Effector CD8-positive, alpha-beta T cell (primary cell): Measurements from ENCODE around the gene TMEM117.
"Not testable (repeated sequence)": the region's sequence is repeated elsewhere in the genome, so short reads cannot be mapped to it uniquely, and the experiment has no call there.

ENCODE experiments used
- DNase-seq: peaks from one replicate; lab custom pipeline; 2025; lab: John Stamatoyannopoulos, UW

The TMEM117 gene

DNA sequence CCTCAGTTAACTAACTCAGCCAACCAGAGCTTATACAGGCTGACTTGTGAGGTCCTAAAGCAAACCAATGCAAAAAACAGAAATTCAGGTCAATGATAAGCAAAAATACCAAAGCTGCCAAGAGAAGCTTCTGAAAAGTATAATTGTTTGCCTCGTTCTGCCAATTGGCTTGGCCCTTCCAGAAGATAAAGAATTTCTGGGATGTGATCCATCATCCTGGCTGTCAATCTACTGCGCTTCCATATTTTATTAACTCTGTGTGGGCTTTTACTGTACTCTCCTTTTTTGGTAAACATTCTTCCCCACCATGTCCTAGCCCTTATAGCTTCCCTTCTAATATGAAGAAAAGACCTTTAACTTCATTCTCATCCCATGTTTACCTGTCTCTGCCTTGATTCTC is 387.9 kb downstream of the TMEM117 start:
- DNase-seq: no peak

DNA sequence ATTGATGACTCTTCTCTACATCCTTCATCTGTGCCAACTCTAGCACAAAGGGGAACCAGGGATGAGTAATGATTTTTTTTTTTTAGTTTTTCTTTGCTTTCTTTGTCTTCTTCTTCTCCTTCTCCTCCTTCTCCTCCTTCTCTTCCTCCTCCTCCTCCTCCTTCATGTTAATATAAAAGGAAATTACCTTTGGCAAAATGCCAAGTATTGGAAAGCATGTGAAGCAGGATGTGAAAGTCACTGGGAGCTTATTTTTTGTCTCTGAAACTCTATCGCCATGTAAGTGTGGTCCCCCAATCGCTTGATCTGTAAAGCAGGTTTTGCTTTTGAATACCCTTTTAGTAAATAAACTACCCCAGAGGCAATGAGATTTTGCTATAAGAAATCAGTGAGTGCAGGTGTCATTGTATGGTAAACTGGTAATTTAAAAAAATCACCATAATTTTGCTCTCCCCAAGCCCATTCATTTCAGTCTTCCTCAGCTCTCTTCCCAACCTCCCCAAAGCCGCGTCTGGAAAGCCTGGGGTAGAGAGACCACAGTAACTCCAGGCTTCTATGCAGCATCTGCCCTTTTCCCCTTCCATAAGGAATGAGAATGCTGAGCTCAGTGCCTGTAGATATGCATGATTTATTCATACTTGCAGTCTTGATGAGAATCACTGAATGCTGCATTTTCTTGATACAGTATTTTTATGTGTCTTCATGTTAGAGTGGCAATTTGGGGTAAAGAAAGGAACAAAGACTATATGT is 388.7 kb downstream of the TMEM117 start:
- no peak for DNase-seq

DNA sequence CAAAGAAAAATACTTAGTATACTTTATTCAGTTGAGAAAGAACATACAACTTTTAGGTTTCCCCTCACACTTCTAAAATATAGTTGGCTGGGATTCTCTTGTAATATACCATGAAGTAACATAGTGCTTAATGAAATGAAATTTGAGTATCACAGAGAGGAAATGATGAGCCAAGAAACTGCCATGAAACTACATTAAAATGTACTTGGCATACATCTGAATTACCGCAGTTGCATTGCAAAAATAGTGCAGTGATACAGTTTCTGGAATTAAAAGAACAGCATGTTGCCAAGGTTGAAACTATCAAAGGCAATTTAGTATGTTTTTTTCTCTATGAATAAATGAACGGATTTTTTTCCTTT is 389.2 kb downstream of the TMEM117 start:
- DNase-seq: no peak

DNA sequence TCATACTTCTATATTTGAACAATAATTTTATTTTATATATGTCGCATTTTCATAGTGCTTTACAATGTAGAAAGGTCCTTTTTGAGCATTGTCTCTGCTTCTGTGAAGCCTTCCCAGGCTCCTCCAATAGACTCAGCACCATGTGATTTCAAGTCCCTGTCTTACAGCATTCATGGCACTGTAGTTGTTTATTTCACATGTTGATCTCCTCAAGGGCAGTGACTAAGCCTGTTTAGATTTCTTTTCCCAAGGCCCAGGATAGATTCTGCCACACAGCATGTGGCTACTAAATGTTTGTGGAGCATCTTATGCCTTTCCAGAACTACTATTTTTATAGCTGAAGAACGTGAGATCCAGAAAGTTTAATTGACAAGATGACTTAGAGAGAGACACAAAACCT is 391.7 kb downstream of the TMEM117 start:
- DNase-seq: no peak

DNA sequence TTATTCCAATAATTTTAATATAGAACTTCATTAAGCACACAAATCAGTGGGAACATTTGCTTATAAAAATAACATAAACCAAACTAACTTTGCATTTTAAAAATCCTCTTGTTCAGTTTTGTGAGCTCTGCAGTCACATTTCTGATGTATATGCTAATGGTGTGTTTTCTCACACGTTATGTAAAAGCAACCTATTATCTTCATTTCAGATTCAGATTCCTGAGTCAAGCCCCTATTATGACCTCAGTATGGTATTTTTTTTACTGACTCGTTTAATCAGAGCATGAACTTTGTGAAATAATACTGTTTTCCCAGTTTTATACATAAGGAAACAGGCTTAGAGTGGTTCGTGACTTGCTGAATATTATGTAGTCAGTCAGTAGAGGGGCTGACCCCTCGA is 394.0 kb downstream of the TMEM117 start:
- no peak for DNase-seq

DNA sequence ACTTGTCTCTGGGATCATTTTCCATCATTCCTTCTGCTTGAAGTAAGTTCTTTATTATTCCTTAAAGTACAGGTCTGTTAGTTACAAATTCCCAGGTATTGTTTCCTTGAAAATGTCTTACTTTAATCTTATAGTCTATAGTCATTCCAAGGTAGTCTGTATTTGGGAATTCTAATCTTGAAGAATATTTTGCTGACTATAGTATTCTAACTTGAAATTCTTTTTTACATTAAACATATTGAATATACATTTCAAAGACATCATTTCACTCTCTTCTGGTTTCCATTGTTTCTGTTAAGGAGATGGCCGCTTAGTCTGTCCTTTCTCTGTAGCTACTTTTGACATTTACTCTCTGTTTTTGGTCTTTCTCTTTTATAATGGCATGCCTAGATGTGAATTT is 399.8 kb downstream of the TMEM117 start:
- no peak for DNase-seq

DNA sequence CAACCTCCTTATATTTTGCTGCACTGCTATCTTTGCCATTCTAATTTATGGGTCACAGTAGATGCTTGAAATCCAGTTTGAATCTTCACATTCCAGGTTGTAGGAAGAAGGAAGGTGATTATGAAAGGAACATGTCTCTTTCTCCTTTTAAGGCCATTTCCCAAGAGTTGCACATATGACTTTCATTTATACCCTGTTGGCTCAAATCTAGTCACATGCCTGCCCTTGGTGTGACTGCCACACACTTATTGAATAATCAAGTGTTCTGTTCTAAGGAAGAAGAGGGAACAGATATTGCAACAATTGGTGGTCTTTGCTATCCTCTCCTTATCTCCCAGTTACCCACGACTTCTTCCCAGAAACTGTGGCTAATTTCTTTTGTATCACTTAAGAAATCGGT is 404.3 kb downstream of the TMEM117 start:
- DNase-seq: no peak

DNA sequence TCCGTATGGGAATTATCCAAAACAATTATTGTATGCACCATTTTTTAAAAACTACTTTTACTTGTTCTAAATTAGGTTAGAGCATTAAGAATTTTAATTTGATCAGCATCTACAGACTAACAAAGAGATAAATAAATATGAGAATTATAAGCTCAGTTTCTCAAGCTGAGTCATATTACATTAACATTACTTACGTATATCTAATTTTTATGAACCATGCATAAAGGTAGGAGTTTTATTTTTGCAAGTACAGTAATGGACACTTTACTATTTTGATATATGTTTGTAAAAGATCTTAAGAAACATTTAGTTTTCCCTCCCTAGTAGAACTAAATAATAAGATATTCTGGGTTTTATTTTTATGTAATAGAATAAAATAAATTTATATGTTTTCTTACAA is 410.1 kb downstream of the TMEM117 start:
- DNase-seq: no peak

DNA sequence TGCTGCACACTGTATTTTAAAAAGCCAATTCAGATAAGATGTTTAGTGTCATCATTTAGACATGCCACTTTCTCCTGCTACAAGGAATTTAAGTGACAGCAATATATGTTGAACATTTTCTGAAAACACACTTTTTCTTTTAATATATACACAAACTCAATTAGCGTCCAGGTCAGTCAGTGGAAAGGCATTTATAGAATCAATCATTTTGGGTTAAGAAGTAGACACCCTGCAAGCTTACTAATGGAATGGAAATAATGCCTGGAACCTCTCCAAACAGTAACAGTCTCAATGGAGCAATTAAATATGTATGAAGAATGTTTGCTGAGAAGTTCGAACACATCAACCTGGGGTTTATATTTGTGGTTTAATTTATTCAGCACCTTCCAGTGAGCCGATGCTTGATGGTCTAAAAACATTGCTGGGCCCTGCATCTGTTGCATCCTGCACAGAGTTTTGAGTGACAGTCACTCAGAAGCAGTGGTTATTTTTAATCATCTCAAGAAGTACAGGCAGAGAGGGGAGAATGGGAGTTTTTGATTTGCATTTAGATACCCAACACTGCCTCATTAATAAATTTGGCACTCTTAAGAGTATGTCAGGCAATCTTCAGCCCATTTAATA is 410.7 kb downstream of the TMEM117 start:
- no peak for DNase-seq

DNA sequence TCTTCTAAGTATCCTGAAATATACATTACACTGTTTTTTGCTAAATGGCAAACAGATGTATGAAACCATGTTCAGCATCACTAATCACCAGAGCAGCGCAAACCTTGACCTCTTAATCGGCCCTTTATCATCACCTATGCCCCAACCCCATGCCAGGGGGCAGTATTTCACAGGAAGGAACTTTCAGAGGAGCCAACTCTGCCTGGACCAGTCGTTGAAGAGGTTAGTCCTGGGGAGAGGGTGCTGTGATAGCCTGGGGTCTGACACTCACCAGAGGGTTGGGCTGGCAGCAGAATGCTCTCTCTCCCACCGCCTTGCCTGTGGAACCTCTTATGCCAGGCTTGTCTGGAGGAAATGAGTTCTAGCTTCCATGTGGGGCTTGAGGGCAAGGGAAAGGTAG is 411.7 kb downstream of the TMEM117 start:
- no peak for DNase-seq

DNA sequence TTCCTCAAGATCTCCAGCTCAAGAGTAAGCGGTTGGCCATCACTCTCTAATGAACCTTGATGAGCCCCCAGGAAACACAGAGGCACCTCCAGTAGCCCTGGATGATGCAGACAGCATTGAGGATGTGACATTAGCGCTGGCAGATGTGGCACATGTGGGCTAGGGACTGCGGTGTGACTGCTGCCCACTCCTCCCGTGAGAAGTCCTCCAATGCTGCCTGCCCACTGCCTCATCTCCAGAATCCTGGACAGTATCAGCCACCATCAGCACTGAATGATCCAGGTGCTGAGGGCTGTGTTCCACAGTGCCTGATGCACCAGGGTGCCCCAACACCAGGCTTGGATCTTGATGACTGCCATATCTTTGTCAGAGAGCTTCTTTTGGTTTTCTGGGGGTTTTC is 412.6 kb downstream of the TMEM117 start:
- no peak for DNase-seq

DNA sequence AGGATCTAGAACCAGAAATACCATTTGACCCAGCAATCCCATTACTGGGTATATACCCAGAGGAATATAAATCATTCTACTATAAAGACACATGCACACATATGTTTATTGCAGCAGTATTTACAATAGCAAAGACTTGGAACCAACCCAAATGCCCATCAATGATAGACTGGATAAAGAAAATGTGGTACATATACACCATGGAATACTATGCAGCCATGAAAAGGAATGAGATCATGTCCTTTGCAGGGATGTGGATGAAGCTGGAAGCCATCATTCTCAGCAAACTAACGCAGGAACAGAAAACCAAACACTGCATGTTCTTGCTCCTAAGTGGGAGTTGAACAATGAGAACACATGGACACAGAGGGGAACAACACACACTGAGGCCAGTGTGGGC is 414.6 kb downstream of the TMEM117 start:
- DNase-seq: not testable (repeated sequence)

DNA sequence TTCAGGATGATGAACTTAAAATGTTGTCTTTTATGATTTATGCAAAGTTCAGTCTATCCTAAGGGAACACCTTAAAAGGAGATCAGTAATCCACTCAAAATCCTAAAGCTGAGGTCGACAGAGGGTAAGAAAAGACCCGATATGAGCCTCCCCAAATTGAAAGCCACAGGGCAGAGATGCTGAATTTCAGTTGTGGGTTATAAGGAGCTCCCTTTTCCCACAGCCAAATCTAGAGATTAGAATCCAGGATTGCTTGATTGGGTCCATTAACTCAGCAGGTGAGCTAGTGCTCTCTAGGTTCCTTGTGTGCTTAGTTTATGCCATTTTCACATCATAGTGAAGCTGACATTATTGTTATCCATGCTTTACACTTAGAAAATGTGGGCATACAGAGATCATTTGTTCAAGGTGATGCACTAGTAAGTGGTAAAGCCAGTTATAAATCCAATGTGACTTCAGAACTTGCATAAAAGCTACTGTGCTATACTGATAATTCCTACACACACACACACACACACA is 417.5 kb downstream of the TMEM117 start:
- no peak for DNase-seq

DNA sequence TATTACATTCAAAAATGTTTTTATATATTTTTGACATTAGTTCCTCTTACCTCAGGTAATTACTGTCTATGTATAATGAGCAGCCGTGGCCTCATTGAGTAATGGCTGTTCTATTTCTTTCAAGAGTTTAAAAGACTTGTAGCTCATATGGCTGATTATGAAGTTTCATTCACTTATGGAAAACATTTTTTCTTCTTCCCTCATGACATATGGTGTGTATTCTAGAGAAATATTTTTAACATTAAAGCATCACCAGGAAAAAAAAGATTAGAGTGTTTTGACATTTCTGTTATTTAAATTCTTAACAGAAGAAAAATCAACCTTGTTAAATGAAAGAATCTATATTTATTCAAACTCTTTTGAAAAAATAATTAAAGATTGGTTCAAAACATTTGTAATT is 422.4 kb downstream of the TMEM117 start:
- DNase-seq: no peak

DNA sequence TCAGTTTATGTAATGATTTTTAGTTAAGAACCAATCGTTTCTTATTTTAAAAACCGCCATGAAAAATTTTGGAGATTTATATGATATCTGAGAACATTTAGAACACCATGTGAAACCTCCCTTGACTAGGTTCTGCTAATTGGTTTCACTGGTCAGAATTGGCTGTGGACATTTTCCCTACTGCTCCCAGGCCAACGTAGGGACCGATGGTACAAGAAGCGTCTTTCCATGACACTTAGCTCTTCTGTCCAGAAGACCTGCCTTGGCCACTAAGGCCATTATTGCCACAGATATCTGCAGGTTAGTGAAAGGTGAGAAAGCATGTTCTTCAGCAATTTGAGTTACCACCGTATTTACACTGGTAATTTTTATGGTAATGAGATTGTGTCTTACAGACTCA is 424.0 kb downstream of the TMEM117 start:
- no peak for DNase-seq

DNA sequence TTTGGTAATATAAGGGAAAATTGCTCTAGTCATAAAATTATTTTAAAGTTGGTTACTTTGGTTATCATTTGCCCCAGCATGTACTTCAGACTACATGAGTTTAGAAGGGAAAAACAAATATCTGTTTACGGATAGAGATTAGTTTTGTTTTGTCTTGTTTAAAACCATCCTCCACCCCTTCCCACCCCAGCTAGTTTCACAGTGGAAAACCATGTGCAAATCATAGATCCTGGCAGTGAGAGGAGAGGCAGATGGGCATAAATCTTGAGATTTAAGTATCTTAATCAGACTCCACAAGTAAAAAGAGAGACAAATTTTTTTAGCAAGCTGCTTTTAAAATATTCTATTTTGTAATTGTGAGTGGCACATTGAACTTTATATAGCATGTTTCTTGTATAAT is 424.7 kb downstream of the TMEM117 start:
- DNase-seq: no peak

DNA sequence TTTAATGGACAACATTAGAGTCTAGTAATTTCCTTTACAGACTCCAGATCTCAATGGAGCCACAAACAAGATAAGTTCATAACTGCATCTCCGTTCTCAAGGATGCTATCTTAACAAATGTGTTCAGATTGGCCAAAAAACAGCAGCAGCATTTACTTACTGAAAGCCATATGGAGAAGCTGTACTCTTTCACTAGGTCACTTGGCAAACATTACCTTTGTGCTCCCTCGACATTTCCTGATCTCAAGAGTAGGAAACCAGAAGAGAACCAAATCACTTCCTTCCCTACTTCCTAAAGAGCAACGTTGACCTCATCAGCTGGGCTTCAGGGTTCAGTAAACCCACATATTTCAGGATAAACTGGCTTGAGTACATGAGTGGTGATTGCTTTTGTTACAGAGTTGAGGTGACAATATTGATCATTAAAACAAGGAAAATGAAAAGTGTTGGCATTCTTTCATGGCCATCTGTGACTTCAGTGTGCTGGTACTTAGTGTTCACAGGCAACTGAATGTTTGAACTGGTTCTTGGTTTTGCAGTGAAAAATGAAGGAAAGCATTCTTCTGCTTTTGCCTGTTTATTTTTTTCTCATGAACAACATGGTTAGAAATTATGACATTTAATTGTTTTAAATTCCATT is 449.6 kb downstream of the TMEM117 start:
- no peak for DNase-seq

DNA sequence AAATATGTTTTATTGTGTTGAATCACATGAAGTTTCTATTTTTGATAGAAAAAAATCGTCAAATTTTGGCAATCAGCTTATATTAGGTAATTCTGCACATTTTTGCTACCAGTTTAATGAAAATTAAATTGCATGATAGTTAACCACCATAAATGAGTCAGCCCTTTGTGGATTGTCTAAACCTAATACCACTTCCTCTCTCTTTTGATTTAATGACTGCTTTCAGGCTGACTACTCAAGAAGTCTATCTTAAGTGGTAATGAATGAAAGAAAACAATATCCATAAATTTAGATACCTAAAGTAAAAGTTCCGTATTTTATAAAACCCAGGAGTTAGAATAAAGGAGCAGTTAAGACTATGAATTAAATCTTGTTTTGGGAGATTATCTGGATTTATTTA is 450.5 kb downstream of the TMEM117 start:
- DNase-seq: no peak

DNA sequence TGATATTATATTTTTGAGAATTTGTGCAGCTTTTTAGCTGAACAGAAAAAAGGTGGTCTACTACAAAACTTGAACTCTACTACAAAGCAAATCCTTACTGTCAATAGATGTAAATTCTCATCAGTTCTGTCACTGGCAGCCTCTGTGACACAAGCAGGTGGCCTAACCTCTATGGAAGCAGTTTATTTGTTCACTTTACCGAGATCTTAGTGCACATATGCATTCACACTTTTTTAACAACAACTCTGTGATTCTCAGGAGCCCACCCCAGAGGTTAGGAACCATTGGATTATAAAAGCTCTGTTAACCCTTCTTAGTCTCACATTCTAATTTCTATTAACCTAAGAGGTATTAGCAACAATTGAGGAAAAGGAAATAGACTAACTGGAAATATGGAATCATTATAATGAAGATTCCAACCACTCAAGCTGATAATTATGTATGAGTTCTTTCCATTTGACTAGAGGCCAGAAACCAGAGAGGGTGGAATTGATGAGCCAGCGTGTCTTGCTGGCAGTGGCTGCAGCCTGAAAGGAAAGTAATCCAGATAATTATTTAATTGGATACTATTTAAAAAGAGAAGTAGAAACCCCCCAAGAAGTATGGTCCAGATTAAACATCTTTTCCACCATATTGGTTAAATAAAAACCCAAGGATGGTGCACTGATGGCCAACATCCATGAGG is 451.1 kb downstream of the TMEM117 start:
- no peak for DNase-seq

DNA sequence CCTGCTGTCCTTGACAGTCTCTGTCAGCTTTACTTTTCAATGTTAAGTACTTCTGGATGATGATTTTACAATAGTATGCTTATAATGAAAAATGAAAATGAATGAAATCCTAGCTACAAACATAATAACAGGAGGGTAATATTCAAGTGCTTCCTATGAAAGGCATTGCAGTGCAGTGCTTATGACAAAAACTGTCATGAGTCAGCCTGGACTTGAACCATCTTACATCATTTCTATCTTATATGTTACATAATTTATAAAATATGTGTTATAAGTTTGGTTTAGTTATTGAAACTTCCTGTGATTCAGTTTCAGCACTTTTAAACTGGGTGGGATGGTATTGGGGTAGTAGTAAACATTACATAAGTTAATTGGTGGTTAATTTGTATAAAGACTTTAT is 451.7 kb downstream of the TMEM117 start:
- DNase-seq: no peak

DNA sequence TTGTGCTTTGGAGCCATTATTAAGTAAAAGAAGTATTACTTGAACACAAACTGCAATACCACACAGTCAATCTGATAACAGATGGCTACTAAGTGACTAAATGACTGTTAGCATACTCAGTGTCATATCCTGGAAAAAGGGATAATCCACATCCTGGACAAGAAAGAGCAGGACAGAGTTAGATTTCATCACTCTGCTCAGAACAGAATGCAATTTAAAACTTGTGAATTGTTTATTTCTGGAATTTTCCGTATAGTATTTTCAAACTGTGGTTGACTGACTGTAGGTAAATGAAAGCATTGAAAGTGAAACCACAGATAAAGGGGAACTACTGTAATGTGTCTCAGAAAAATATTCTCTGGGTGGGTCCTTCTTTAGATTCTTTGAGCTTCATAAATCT is 458.8 kb downstream of the TMEM117 start:
- DNase-seq: no peak

DNA sequence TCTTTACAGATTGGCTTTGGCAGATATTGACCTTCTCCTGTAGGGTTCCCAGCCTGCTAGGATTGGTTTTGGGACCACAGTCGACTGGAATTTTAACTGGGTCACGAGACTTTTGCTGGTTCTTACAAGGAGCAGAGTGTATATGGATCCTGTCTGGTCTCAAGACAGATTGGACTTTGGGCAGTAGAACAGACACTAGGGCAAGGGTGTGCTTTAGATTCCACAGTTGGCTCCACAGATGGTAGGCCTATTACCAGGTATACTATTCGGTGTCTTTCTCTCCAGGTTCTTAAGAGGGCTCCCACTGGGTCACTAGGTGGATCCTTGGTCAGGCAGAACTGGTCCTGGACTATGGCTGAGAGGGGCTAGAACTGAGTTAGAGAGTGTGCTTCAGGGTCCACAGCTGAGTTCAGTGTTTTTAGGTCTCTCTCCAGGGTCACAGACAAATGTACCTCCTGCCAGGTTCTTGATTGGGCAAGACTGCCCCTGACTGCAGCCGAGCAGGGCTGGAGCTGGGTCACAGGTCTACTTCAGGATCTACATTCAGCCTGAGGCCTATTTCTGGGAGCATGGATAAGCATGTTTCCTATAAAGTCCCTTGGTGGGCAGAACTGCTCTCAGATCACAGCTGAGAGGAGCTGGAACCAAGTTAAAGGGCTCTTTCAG is 460.2 kb downstream of the TMEM117 start:
- no peak for DNase-seq
